Measurements from ENCODE around the gene XIST. TPM values are rescaled to one million over a fixed set of nuclear protein-coding genes. Genes with fewer than 3 reads are reported as not detected.
A peak's percentile ranks its signal among the peaks of the same experiment; 100 is the strongest.

XIST gene
- total RNA-seq, 8 experiments from 2014 or later: 0.04 to 527 (median 0.32) TPM

GRCh38 chrX:73851014-73852009, 1.2 kb downstream of the XIST start:
- WGBS, 10 experiments: 72 to 100% (median 100%) methylated on average over 2 to 31 of the region's 33 CpGs; no CpG with 5 or more reads in 3 of the 10 experiments
- ATAC-seq (replicated peaks in 6 of 8): no peak
- in situ Hi-C loops (cut with MboI; ENCODE audit: low pct_unique_long_range_greater_than_20kb in 2 of 9, low sequenced_read_pairs in 9 of 9, unreplicated experiment in 9 of 9): loop anchor here in 3 of 9 experiments (10.0 to 25.0 kb wide), 4 partner anchors 161 to 286 kb away; no protein-coding TSS in a partner anchor
- Histone ChIP-seq H3K4me1 (replicated peaks in 1 of 2) (peaks cover 3 to 6% of the 10 kb centered on the region in 2 donors), H3K4me3 (no peak overlapping the region), H3K27ac (no peak overlapping the region)

GRCh38 chrX:73850124-73851013, 2.1 kb downstream of the XIST start:
- in situ Hi-C loops (cut with MboI; ENCODE audit: low pct_unique_long_range_greater_than_20kb in 2 of 9, low sequenced_read_pairs in 9 of 9, unreplicated experiment in 9 of 9): loop anchor here in 3 of 9 experiments (10.0 to 25.0 kb wide), 4 partner anchors 162 to 287 kb away; no protein-coding TSS in a partner anchor
- 0 to 66% methylated on average over 1 to 2 of the region's 5 CpGs; no CpG with 5 or more reads in 8 of the 10 experiments for WGBS, 10 experiments
- H3K4me1 ChIP-seq (replicated peaks in 1 of 2): peaks cover 3% of the 10 kb centered on the region in 2 donors
- H3K27ac ChIP-seq: no peak overlapping the region
- H3K4me3 ChIP-seq: no peak overlapping the region
- peak in 3 of 8 experiments; percentile 32 to 37 (median 35) for ATAC-seq (replicated peaks in 6 of 8)

- no peak for ATAC-seq (replicated peaks in 6 of 8)
- H3K4me3 ChIP-seq: no peak overlapping the region
- no peak overlapping the region for H3K27ac ChIP-seq
- WGBS, 10 experiments: 40 to 60% (median 50%) methylated on average over 1 to 5 of the region's 5 CpGs; no CpG with 5 or more reads in 5 of the 10 experiments
- in situ Hi-C loops (cut with MboI; ENCODE audit: low pct_unique_long_range_greater_than_20kb in 2 of 9, low sequenced_read_pairs in 9 of 9, unreplicated experiment in 9 of 9): no loop called here
- peaks cover 0 to 3% of the 10 kb centered on the region in 2 donors for H3K4me1 ChIP-seq (replicated peaks in 1 of 2)
Measured at GRCh38 chrX:73849073-73849472, 3.4 kb downstream of the XIST start.

GRCh38 chrX:73847991-73848390, 4.5 kb downstream of the XIST start:
- Histone ChIP-seq H3K4me1 (replicated peaks in 1 of 2) (peaks cover 0 to 3% of the 10 kb centered on the region in 2 donors), H3K27ac (no peak overlapping the region), H3K4me3 (no peak overlapping the region)
- in situ Hi-C loops (cut with MboI; ENCODE audit: low pct_unique_long_range_greater_than_20kb in 2 of 9, low sequenced_read_pairs in 9 of 9, unreplicated experiment in 9 of 9): no loop called here
- WGBS, 10 experiments: 100% methylated on average over 1 of the region's 1 CpG; no CpG with 5 or more reads in 8 of the 10 experiments
- ATAC-seq (replicated peaks in 6 of 8): peak in 1 of 8 experiments; percentile 32

- Histone ChIP-seq H3K4me3 (no peak overlapping the region), H3K27ac (no peak overlapping the region), H3K4me1 (replicated peaks in 1 of 2) (peaks cover 0 to 3% of the 10 kb centered on the region in 2 donors)
- WGBS, 10 experiments: 0 to 100% (median 65%) methylated on average over 1 to 2 of the region's 2 CpGs; no CpG with 5 or more reads in 6 of the 10 experiments
- in situ Hi-C loops (cut with MboI; ENCODE audit: low pct_unique_long_range_greater_than_20kb in 2 of 9, low sequenced_read_pairs in 9 of 9, unreplicated experiment in 9 of 9): no loop called here
- peak in 3 of 8 experiments; percentile 65 to 85 (median 80) for ATAC-seq (replicated peaks in 6 of 8)
Measured at GRCh38 chrX:73847100-73847499, 5.4 kb downstream of the XIST start.

GRCh38 chrX:73842541-73843234, 9.8 kb downstream of the XIST start:
- no peak for ATAC-seq (replicated peaks in 6 of 8)
- WGBS, 10 experiments: 62% methylated on average over 2 of the region's 4 CpGs; no CpG with 5 or more reads in 9 of the 10 experiments
- in situ Hi-C loops (cut with MboI; ENCODE audit: low pct_unique_long_range_greater_than_20kb in 2 of 9, low sequenced_read_pairs in 9 of 9, unreplicated experiment in 9 of 9): no loop called here
- H3K4me3 ChIP-seq: no peak overlapping the region
- H3K4me1 ChIP-seq (replicated peaks in 1 of 2): no peaks in the 10 kb centered on the region
- no peak overlapping the region for H3K27ac ChIP-seq

- in situ Hi-C loops (cut with MboI; ENCODE audit: low pct_unique_long_range_greater_than_20kb in 2 of 9, low sequenced_read_pairs in 9 of 9, unreplicated experiment in 9 of 9): no loop called here
- no peaks in the 10 kb centered on the region for H3K4me1 ChIP-seq (replicated peaks in 1 of 2)
- no peak for ATAC-seq (replicated peaks in 6 of 8)
- WGBS, 10 experiments: 0 to 100% (median 68%) methylated on average over 1 to 5 of the region's 5 CpGs; no CpG with 5 or more reads in 4 of the 10 experiments
- H3K4me3 ChIP-seq: no peak overlapping the region
- H3K27ac ChIP-seq: no peak overlapping the region
Measured at GRCh38 chrX:73841337-73841736, 11.2 kb downstream of the XIST start.

- Histone ChIP-seq H3K4me3 (no peak overlapping the region), H3K27ac (no peak overlapping the region), H3K4me1 (replicated peaks in 1 of 2) (no peaks in the 10 kb centered on the region)
- ATAC-seq (replicated peaks in 6 of 8): no peak
- in situ Hi-C loops (cut with MboI; ENCODE audit: low pct_unique_long_range_greater_than_20kb in 2 of 9, low sequenced_read_pairs in 9 of 9, unreplicated experiment in 9 of 9): no loop called here
- 8 to 100% (median 67%) methylated on average over 1 to 6 of the region's 6 CpGs; no CpG with 5 or more reads in 1 of the 10 experiments for WGBS, 10 experiments
Measured at GRCh38 chrX:73840120-73840924, 12.2 kb downstream of the XIST start.

- in situ Hi-C loops (cut with MboI; ENCODE audit: low pct_unique_long_range_greater_than_20kb in 2 of 9, low sequenced_read_pairs in 9 of 9, unreplicated experiment in 9 of 9): no loop called here
- H3K4me1 ChIP-seq (replicated peaks in 1 of 2): no peaks in the 10 kb centered on the region
- no peak overlapping the region for H3K4me3 ChIP-seq
- no peak for ATAC-seq (replicated peaks in 6 of 8)
- 25 to 80% (median 47%) methylated on average over 1 of the region's 1 CpG; no CpG with 5 or more reads in 5 of the 10 experiments for WGBS, 10 experiments
- H3K27ac ChIP-seq: no peak overlapping the region
Measured at GRCh38 chrX:73839152-73839551, 13.4 kb downstream of the XIST start.

- no peaks in the 10 kb centered on the region for H3K4me1 ChIP-seq (replicated peaks in 1 of 2)
- no peak overlapping the region for H3K4me3 ChIP-seq
- no peak for ATAC-seq (replicated peaks in 6 of 8)
- WGBS, 10 experiments: 61 to 100% (median 100%) methylated on average over 2 to 3 of the region's 3 CpGs; no CpG with 5 or more reads in 4 of the 10 experiments
- in situ Hi-C loops (cut with MboI; ENCODE audit: low pct_unique_long_range_greater_than_20kb in 2 of 9, low sequenced_read_pairs in 9 of 9, unreplicated experiment in 9 of 9): no loop called here
- H3K27ac ChIP-seq: no peak overlapping the region
Measured at GRCh38 chrX:73838123-73838522, 14.4 kb downstream of the XIST start.

GRCh38 chrX:73836956-73837477, 15.5 kb downstream of the XIST start:
- 0 to 83% (median 41%) methylated on average over 1 of the region's 1 CpG; no CpG with 5 or more reads in 6 of the 10 experiments for whole genome bisulfite sequencing, 10 experiments
- in situ Hi-C loops (cut with MboI; ENCODE audit: low pct_unique_long_range_greater_than_20kb in 2 of 9, low sequenced_read_pairs in 9 of 9, unreplicated experiment in 9 of 9): no loop called here
- ATAC-seq (replicated peaks in 6 of 8): no peak
- Histone ChIP-seq H3K27ac (no peak overlapping the region), H3K4me3 (no peak overlapping the region), H3K4me1 (replicated peaks in 1 of 2) (no peaks in the 10 kb centered on the region)

Data from motor neuron (in vitro differentiated cells).